HG02678 (cell line): ENCODE data around the gene SEC11A.
"Not testable (repeated sequence)": the region's sequence is repeated elsewhere in the genome, so short reads cannot be mapped to it uniquely, and the experiment has no call there.

Experiments
- ATAC-seq: cut with Tn5 transposase; IDR thresholded peaks from one replicate; pipeline ENCODE4 v1.9.1; 2021; ENCODE audit warnings: mild to moderate bottlenecking, moderate library complexity; ENCODE audit not compliant: unreplicated experiment

The SEC11A gene

GRCh38 chr15:84645997-84646396 is 69.9 kb downstream of the SEC11A start:
- ATAC-seq: no peak

GRCh38 chr15:84645496-84645895 is 70.4 kb downstream of the SEC11A start:
- ATAC-seq: no peak

DNA sequence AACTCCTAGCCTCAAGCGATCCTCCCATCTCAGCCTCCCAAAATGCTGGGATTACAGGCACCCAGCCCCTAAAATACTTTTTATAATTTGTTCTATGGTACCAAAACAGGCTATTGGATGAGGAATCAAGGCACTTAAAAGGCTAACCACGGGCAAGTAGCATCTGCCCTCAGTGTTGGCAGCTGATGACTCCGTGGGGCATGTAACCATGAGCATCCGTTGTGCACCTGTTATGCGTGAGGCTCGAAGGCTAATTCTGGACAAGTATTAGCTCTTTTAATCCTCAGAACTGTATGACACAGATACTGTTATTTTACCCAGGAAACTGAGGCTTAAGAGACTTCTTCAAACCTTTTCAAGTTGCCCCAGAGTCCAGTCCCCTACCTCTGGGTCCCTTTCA is 72.1 kb downstream of the SEC11A start:
- no peak for ATAC-seq

GRCh38 chr15:84642640-84643039 is 73.3 kb downstream of the SEC11A start:
- not testable (repeated sequence) for ATAC-seq

DNA sequence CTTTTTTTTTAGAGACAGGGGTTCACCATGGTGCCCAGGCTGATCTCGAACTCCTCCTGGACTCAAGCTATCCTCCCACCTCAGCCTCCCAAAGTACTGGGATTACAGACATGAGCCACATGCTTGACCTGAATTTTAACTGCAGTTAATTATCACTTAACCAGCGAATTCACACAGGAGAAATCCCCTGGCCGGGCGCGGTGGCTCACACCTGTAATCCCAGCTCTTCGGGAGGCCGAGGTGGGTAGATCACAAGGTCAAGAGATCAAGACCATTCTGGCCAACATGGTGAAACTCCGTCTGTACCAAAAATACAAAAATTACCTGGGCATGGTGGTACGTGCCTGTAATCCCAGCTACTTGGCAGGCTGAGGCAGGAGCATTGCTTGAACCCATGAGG is 74.1 kb downstream of the SEC11A start:
- ATAC-seq: not testable (repeated sequence)

DNA sequence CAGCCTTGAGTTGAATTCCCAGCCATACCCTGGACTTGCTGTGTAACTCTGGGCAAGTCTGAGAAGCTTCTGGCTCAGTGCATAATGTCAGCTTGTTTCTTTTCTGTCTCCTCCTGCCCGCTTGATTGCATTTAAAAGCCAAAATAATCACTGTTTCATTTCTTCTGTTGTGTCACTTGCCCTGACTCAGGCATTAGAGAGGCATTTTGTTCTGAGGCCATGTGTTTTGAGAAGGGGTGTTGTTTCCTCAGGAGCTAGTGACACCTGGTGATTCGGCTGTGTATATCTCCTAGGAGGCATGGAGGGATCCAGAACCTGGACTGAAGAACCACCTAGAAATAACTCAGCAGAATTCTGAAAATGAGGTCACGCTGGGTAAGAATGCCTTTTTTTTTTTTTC is 77.8 kb downstream of the SEC11A start:
- no peak for ATAC-seq

DNA sequence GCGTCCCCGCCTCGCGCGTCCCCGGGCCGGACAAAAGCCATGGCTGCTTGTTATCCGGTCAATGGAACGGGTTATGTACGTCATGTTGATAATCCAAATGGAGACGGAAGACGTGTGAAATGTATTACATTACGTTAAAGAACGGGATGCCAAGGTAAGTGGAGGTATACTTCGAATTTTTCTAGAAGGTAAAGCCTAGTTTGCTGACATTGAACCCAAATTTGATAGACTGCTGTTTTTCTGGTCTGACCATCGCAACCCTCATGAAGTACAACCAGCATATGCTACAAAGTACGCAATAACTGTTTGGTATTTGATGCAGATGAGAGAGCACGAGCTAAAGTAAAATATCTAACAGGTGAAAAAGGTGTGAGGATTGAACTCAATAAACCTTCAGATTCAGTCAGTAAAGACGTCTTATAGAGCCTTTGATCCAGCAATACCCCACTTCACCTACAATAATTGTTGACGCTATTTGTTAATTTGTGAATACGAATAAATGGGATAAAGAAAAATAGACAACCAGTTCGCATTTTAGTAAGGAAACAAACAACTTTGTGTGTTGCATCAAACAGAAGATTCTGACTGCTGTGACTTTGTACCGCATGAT is 81.6 kb downstream of the SEC11A start:
- ATAC-seq: no peak

- ATAC-seq: peak; percentile 39
Observed at GRCh38 chr15:84633311-84634227, 82.4 kb downstream of the SEC11A start.

DNA sequence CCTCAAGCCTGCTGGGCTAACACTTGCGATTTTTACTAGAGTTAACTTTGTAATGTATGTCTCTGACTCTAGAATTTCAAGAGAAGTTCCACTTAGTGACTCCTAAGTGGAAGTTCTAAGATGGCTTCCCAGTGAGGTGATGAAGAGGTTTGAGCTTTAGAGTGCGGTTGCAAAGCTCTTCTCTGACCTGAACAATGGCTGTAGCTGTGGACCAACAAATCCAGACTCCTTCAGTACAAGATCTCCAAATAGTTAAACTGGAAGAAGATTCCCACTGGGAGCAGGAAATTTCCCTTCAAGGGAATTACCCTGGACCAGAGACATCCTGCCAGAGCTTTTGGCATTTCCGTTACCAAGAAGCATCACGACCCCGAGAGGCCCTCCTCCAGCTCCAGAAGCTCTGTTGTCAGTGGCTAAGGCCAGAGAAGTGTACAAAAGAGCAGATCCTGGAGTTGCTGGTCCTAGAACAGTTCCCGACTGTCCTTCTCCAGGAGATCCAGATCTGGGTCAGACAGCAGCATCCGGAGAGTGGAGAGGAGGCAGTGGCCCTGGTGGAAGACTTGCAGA is 84.2 kb downstream of the SEC11A start:
- ATAC-seq: no peak

DNA sequence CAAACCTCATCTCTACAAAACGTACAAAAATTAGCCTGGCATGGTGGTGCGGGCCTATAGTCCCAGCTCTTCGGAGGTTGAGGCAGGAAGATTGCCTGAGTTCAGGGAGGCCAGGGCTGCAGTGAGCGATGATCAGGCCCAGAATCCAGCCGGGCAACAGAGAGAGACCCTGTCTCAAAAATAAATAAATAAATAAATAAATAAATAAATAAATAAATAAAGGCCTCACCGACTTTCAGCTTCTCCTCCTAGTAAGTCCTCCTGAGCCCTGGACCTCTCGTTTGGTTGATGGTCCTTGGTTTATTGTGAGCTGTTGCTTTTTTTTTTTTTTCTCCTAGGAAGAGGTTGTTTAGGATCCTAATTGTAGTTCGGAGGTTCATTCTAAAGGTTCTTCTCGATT is 86.9 kb downstream of the SEC11A start:
- no peak for ATAC-seq

GRCh38 chr15:84625123-84625522 is 90.8 kb downstream of the SEC11A start:
- ATAC-seq: no peak

GRCh38 chr15:84624359-84624758 is 91.6 kb downstream of the SEC11A start:
- ATAC-seq: no peak

GRCh38 chr15:84621358-84621979 is 94.5 kb downstream of the SEC11A start:
- no peak for ATAC-seq

- no peak for ATAC-seq
Observed at GRCh38 chr15:84620626-84621025, 95.3 kb downstream of the SEC11A start.
